Gastroesophageal sphincter (tissue), 3 donors: ENCODE results near the gene MIDN.
A peak's percentile ranks its signal among the peaks of the same experiment; 100 is the strongest.

Source experiments
- POLR2A ChIP-seq, 2 donors: fragments of 450-650 bp; IDR thresholded peaks; one replicate each; pipeline ENCODE4 v1.6.1; 2017; ENCODE audit warnings: antibody characterized with exemption in 2 of 2, mild to moderate bottlenecking in 2 of 2, moderate library complexity in 1 of 2
- TF ChIP-seq, protein P1 (sequence below), 4 experiments: fragments of 200-600 bp in 2 of 4; fragments of 450-650 bp in 2 of 4; sonication (generic) in 1 of 4; IDR thresholded peaks; one replicate each; pipeline ENCODE4 v1.5.1; 2017 to 2019; ENCODE audit warnings: antibody characterized with exemption in 4 of 4, mild to moderate bottlenecking in 2 of 4, moderate library complexity in 2 of 4

GRCh38 chr19:1279782-1280341 is 31.5 kb downstream of the MIDN start:
- TF ChIP-seq, protein P1, sequence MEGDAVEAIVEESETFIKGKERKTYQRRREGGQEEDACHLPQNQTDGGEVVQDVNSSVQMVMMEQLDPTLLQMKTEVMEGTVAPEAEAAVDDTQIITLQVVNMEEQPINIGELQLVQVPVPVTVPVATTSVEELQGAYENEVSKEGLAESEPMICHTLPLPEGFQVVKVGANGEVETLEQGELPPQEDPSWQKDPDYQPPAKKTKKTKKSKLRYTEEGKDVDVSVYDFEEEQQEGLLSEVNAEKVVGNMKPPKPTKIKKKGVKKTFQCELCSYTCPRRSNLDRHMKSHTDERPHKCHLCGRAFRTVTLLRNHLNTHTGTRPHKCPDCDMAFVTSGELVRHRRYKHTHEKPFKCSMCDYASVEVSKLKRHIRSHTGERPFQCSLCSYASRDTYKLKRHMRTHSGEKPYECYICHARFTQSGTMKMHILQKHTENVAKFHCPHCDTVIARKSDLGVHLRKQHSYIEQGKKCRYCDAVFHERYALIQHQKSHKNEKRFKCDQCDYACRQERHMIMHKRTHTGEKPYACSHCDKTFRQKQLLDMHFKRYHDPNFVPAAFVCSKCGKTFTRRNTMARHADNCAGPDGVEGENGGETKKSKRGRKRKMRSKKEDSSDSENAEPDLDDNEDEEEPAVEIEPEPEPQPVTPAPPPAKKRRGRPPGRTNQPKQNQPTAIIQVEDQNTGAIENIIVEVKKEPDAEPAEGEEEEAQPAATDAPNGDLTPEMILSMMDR (IDR thresholded peaks at IDR 0.05): peak in 3 of 4 experiments; percentile 92 to 94 (median 94)
- no peak for TF ChIP-seq POLR2A (IDR thresholded peaks at IDR 0.05)
